H1 (cell line): Measurements from ENCODE around the gene EVX2. TPM values are rescaled to one million over a fixed set of nuclear protein-coding genes. Genes with fewer than 3 reads are reported as not detected.

ENCODE experiments used
- CBX8 ChIP-seq: fragments of 300-800, 300-1000 bp; sonication (generic); IDR thresholded peaks from 2 replicates; pipeline ENCODE4 v1.7.1; 2016; ENCODE audit warnings: low read depth, low read length, borderline replicate concordance
- CTBP2 ChIP-seq: IDR thresholded peaks from 2 replicates; pipeline ENCODE4 v1.7.0; 2011; ENCODE audit warnings: borderline replicate concordance, mild to moderate bottlenecking, moderate library complexity, mixed read lengths, low read length; ENCODE audit not compliant: insufficient read depth, insufficient read length
- polyA plus RNA-seq, 7 experiments: library from polyadenylated mRNA; depleted of rRNA in 3 of 7; stranded (reverse) in 5 of 7; unstranded in 2 of 7; fragments of >200 nt in 5 of 7; fragments of 200-250 nt in 2 of 7; gene quantifications; 1 replicate in 5 of 7; 2 replicates in 1 of 7; 4 replicates in 1 of 7; pipeline versions ENCODE4 v1.2.1 to v1.2.3, GENCODE V29; 2011 to 2013; ENCODE audit warnings: missing spikeins in 2 of 7, mixed read lengths in 2 of 7
- total RNA-seq: library from RNA; stranded (reverse); fragmentation: NEBNext Ultra II Directional; extraction: Animal tissue kit (Norgen Biotek cat#: 25700); gene quantifications from 2 replicates; pipeline ENCODE4 v1.2.1, GENCODE V29; 2021

EVX2 gene
- total and polyA plus RNA-seq, 2 of the 8 experiments (the other 6 are each of a cell fraction or from before 2014, with no cell fraction given), result not detected

- TF ChIP-seq CBX8, result peak; percentile 93
- TF ChIP-seq CTBP2, result no peak
These were observed 47.4 kb upstream of the EVX2 start (continued) for GRCh38 chr2:176130957-176131847.
